IMR-90 (cell line): ENCODE data around the gene MUC20.

Source experiments
- BHLHE40 ChIP-seq: fragments of 150-350 bp; IDR thresholded peaks from 2 replicates; pipeline ENCODE4 v1.6.1; 2016; ENCODE audit warnings: mild to moderate bottlenecking, low read depth, low read length
- CTCF ChIP-seq: conservative IDR thresholded peaks from 2 replicates; pipeline ENCODE4 v1.5.1; 2012; ENCODE audit warnings: mild to moderate bottlenecking, low read depth, low read length, improper control_type of control experiment
- POLR2A ChIP-seq: IDR thresholded peaks from 2 replicates; pipeline ENCODE4 v1.6.1; 2012; ENCODE audit warnings: mild to moderate bottlenecking, low read depth, low read length
- RAD21 ChIP-seq: IDR thresholded peaks from 2 replicates; pipeline ENCODE4 v1.6.1; 2012; ENCODE audit warnings: low read length, improper control_type of control experiment

DNA sequence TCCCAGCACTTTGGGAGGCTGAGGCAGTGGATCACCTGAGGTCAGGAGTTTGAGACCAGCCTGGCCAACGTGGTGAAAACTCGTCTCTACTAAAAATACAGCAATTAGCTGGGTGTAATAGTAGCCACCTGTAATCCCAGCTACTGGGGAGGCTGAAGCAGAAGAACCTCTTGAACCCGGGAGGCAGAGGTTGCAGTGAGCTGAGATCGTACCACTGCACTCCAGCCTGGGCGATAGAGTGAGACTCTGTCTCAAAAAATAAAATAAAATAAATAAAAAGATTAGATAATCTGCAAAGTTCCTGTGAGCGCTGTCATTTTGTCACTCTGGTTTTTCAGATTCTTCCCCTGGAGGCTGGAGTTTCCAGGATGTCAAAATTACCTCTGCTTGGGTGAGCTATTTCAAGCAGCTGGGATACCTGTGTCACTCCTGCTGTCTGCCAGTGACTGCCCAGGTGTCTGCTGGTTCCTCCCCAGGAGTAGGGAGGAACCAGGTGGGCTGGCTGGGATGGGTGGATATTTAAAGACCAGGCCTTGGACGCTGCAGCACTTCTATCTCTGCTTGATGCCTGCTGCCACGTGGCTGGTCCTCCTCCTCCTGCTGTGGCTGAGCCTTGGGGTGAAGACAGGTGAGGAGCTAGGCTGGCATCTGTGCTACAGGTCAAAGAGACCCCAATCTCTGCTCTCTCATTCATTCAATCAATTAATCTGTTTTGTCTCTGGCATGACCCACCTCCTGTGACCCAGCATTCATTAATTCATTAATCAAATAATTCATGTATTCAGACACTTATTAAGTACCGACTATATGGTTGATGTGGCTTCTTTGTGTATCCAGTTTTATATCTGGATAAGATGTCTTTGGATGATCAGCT is 19.5 kb upstream of the MUC20 start:
- TF ChIP-seq CTCF, result no peak
- TF ChIP-seq POLR2A, result no peak
- no peak for TF ChIP-seq BHLHE40
- no peak for TF ChIP-seq RAD21
